GOT3 (cell line): Measurements from ENCODE around the gene PLLP.
"Not testable (repeated sequence)": the region's sequence is repeated elsewhere in the genome, so short reads cannot be mapped to it uniquely, and the experiment has no call there.

ENCODE experiments used
- DNase-seq: peaks from one replicate; lab custom pipeline; 2025; ENCODE audit warnings: mixed read lengths; lab: John Stamatoyannopoulos, UW

PLLP gene

GRCh38 chr16:57303021-57303909, 18.8 kb upstream of the PLLP start:
- DNase-seq, result no peak

GRCh38 chr16:57301126-57301817, 16.8 kb upstream of the PLLP start:
- no peak for DNase-seq

GRCh38 chr16:57300387-57301125, 16.1 kb upstream of the PLLP start:
- peak; percentile 96 for DNase-seq

GRCh38 chr16:57299719-57300386, 15.4 kb upstream of the PLLP start:
- DNase-seq, result peak; percentile 74

- DNase-seq, result no peak
These were observed 14.7 kb upstream of the PLLP start for GRCh38 chr16:57299009-57299718.

DNA sequence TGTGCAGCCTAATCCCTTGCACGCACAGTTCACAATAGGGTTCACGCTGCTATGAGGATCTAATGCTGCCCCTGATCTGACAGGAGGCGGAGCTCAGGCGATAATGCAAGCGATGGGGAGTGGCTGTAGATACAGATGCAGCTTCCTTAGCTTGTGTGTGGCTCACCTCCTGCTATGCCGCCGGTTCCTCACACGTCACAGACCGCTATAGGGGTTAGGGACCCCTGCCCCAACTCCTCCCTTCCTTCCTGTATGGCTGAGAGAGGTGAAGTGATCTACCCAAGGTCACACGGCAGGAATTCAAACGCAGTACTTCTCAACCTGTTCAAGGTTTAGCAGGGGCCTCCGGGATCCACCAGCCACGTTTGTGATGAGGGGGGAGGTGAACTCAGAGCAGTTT, 13.4 kb upstream of the PLLP start:
- no peak for DNase-seq

DNA sequence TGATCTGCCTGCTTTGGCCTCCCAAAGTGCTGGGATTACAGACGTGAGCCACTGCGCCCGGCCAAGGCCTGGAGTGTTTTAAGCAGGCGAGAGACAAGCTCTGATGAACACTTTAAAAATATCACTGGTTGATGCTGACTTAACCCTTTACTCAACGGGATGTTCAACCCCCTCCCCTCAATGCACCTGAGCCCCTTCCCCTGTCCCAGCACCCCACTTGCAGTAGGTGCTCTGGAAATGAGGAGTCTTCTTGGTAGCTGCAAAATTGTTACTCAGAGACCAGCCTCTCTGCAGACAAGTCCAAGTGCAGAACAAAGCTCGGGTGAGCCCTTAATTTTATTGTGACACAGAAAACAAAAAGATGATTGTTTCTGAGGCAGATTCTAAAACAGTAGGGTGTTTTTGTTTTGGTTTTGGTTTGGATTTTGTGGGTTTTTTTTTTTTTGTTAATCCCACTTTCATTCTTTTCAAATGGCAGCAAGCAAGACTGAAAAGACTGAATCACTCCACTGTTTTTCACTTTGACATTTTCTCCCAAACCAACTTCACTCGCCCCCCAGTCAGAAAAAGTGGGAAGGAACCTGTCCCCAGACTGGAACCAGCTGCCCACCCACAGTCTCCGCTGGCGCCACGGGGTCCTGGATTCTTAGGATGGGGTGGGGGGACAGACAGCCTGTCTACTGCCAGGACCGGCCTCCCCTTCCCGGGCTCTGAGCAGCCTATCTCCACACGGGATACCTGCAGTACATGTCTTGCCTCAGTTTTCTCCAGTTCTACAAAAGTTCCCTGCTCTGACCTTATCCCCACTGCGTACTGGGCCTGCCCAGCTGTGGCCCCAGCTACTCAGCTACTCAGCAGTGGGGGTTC, 5.2 kb upstream of the PLLP start:
- no peak for DNase-seq

DNA sequence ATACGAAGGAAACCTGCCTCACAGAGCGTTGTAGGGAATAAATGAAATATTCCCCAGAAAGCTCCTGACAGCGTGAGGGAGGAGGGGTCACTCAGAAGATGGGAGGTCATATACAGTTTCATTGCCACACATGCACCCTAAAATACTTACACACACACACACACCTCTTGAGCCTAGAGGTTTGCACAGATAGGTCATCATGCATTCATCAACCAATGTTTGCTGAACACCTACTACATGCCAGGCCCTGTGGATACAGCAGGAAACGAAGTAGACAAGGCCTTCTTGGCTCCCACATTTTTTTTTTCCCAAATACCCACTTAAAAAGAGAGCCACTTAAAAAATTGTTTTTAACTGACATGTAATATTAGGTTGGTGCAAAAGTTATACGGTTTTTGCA, 907 bp upstream of the PLLP start:
- no peak for DNase-seq

GRCh38 chr16:57284952-57285363, 486 bp upstream of the PLLP start:
- DNase-seq, result no peak

DNA sequence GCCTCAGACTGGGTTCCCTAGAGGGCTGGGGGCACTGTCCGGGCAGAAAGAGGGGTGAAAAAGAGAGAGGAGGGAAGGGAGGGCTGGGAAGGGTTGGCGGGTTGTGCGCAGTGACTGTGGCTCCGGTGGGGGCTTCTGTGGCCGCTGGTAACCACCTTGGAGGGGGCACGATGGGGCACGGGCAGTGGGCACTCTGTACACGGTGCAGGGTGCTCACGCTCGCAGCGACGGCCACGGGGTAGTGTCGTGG, 588 bp downstream of the PLLP start:
- DNase-seq, result no peak

GRCh38 chr16:57283214-57283958, 1.1 kb downstream of the PLLP start:
- no peak for DNase-seq

GRCh38 chr16:57282510-57283213, 1.8 kb downstream of the PLLP start:
- DNase-seq, result no peak

GRCh38 chr16:57281791-57282190, 2.7 kb downstream of the PLLP start:
- DNase-seq, result no peak

DNA sequence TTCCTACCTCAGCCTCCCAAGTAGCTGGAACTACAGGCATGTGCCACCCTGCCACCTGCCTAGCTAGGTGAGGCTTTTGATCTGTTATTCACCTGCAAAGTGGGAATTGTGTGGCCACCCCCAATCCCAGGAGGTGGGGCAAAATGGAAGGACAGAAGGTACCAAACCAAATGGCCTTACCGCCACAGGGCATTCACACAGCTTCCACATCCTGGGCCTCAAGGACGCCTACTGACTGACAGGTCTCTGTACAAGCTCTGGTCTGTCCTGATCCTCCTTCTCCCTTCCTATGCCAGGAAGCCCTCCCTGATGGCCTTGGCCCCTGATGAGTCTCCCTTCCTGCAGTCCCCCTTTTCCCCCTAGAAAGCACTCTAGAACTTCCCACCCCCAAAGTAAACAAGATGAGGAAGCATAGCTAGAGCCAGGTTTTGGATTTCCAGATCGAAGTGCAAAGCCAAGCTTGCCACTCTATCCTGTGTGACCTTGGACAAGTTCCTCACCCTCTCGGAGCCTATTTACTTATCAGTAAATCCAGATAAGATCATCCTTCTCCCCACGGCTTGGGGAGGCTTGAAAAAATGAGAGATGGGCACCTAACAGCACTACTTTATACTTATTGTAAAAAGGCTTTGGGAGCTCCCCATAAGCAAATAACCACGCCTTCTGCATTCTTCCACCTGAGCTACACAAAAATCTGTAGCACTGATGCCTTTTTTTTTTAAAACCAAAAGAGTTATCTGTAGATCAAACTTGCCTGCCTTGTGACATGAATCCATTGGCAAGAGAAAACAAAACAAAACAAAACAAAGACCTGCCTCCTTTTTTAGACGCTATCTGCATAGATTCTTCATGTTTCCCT, 4.5 kb downstream of the PLLP start:
- no peak for DNase-seq

DNA sequence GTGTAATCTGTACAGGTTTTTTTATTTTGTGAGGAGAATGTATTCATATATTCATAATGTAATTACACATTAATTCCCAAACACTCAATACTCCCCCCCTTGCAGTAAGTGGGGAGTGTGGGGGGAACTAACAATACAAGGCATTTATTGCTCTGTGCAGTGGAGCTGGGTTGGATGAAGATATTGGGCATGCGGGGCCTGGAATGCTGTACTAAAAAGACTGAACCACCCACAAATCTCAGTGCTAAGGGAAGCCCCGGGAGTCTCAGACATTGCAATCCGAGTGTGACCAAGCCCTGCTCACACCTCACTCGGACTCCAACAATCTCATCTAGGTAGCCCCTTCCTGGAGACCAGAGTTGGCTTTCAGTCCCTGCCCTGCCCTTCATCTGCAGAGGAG, 6.0 kb downstream of the PLLP start:
- no peak for DNase-seq

DNA sequence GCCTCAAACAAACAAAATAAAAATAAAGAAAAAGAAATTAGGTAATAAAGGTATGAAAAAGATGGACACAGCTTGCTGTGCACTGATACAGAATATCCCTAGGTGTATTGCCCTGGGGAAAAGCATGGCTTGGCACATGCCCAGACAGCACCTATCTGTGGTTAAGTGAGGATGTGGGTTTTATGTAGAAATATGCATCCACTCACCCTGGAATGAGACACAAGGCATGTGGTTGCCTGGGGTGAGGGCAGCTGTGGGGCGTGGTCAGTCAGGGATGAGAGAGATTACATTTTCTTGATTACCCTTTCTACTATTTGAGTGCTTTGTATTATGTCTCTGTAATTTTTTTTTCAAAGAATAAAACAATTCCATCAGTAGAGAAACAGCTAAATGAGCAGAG, 6.9 kb downstream of the PLLP start:
- no peak for DNase-seq

DNA sequence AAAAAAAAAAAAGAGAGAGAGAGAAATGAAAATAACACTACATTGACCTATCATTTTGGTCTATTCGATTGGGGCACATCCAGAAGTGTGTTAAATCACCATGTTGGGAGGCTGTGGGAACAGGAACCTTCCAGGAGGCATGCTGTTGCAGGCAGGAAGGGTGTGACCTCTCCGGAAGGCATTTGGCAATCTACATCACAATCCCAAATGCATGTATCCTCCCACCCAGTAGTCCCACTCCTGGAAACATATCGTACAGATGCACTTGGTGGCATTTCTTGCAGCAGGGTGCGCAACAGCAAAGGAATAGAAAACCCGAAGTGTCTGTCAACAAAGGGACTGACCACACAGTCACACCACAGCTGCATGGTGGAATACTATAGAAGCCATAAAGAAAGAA, 7.9 kb downstream of the PLLP start:
- no peak for DNase-seq

DNA sequence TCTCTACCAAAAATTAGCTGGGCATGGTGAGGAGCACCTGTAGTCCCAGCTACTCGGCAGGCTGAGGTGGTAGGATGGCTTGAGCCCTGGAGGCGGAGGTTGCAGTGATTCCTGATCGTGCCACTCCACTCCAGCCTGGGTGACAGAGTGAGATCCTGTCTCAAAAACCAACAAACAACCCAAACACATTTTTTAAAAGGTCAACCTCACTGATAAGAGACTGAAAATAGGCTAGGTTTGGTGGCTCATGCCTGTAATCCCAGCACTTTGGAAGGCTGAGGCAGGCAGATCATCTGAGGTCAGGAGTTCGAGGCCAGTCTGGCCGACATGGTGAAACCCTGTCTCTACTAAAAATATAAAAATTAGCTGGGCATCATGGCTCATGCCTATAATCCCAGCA, 8.5 kb downstream of the PLLP start:
- DNase-seq, result not testable (repeated sequence)
